Activated CD4-positive, alpha-beta memory T cell treated with anti-CD3 and anti-CD28 coated beads, Interleukin-2, amount 10 ng/mL, durations not matched to agents 7 days and 5 days (primary cell): Measurements from ENCODE around the gene MED12L. TPM values are rescaled to one million over a fixed set of nuclear protein-coding genes. Genes with fewer than 3 reads are reported as not detected.

ENCODE experiments used
- CTCF ChIA-PET: fragments of 350-600 bp; sonication (Branson Sonifier 250); formaldehyde crosslinking; loops from one replicate; lab custom pipeline; 2021; ENCODE audit warnings: antibody characterized with exemption, inconsistent platforms; lab: Charles Lee
- POLR2A ChIA-PET: fragments of 350-600 bp; sonication (Branson Sonifier 250); formaldehyde crosslinking; loops from one replicate; lab custom pipeline; 2021; ENCODE audit warnings: antibody characterized with exemption; lab: Charles Lee
- DNase-seq: peaks from one replicate; pipeline ENCODE4 v3.0.0-alpha.2; 2020
- H3K27ac Mint-ChIP-seq: one replicate; pipeline ENCODE4 v1.8.0; 2021; ENCODE audit warnings: mild to moderate bottlenecking, mixed read lengths
- H3K27me3 Mint-ChIP-seq: one replicate; pipeline ENCODE4 v1.8.0; 2021; ENCODE audit warnings: mixed read lengths
- H3K36me3 Mint-ChIP-seq: one replicate; pipeline ENCODE4 v1.8.0; 2021; ENCODE audit warnings: low read depth, mixed read lengths
- H3K4me1 Mint-ChIP-seq: one replicate; pipeline ENCODE4 v1.8.0; 2021; ENCODE audit warnings: mixed read lengths
- H3K4me3 Mint-ChIP-seq: one replicate; pipeline ENCODE4 v1.8.0; 2021; ENCODE audit warnings: mild to moderate bottlenecking, mixed read lengths
- H3K9me3 Mint-ChIP-seq: one replicate; pipeline ENCODE4 v1.8.0; 2021; ENCODE audit warnings: mixed read lengths
- total RNA-seq, 2 experiments: library from RNA; stranded (reverse); gene quantifications; one replicate each; pipeline ENCODE4 v1.2.3, GENCODE V29; 2021

The MED12L gene
- total RNA-seq, 2 experiments from 2014 or later = 1.6 TPM

GRCh38 chr3:151096716-151097115, 11.3 kb downstream of the MED12L start:
- no peak overlapping the region for H3K4me3 Mint-ChIP-seq
- no peak overlapping the region for H3K27ac Mint-ChIP-seq
- H3K9me3 Mint-ChIP-seq = peaks cover 4% of the 10 kb centered on the region
- ChIA-PET CTCF (interaction anchor here (1.6 kb wide), 1 partner anchor 11 kb away, joined by 4 read pairs; the partner anchor contains the start of gene MED12L), POLR2A (no interaction called here)
- peaks cover 39% of the 10 kb centered on the region for H3K27me3 Mint-ChIP-seq
- no peaks in the 10 kb centered on the region for H3K4me1 Mint-ChIP-seq
- no peak for DNase-seq
- no peaks in the 10 kb centered on the region for H3K36me3 Mint-ChIP-seq

- CTCF ChIA-PET = no interaction called here
- peaks cover 38% of the 10 kb centered on the region for H3K27me3 Mint-ChIP-seq
Measured at GRCh38 chr3:151100076-151100475, 14.6 kb downstream of the MED12L start.

GRCh38 chr3:151101270-151101969, 16.0 kb downstream of the MED12L start:
- POLR2A ChIA-PET = no interaction called here
- CTCF ChIA-PET = interaction anchor here (0.6 kb wide), 1 partner anchor 613 kb away, joined by 4 read pairs; no protein-coding TSS in a partner anchor
- no peak overlapping the region for H3K27ac Mint-ChIP-seq
- H3K36me3 Mint-ChIP-seq = no peaks in the 10 kb centered on the region
- H3K27me3 Mint-ChIP-seq = peaks cover 38% of the 10 kb centered on the region
- no peaks in the 10 kb centered on the region for H3K4me1 Mint-ChIP-seq
- no peak for DNase-seq
- H3K9me3 Mint-ChIP-seq = peaks cover 4% of the 10 kb centered on the region
- H3K4me3 Mint-ChIP-seq = no peak overlapping the region

More at GRCh38 chr3:151100076-151100475, 14.6 kb downstream of the MED12L start:
- H3K27ac Mint-ChIP-seq = no peak overlapping the region
- peaks cover 4% of the 10 kb centered on the region for H3K9me3 Mint-ChIP-seq
- no peak for DNase-seq
- POLR2A ChIA-PET = no interaction called here
- no peaks in the 10 kb centered on the region for H3K4me1 Mint-ChIP-seq
- no peaks in the 10 kb centered on the region for H3K36me3 Mint-ChIP-seq
- no peak overlapping the region for H3K4me3 Mint-ChIP-seq

- H3K27ac Mint-ChIP-seq = no peak overlapping the region
Measured at GRCh38 chr3:151106311-151106710, 20.8 kb downstream of the MED12L start.

GRCh38 chr3:151107177-151107576, 21.7 kb downstream of the MED12L start:
- Mint-ChIP-seq H3K4me1 (no peaks in the 10 kb centered on the region), H3K27ac (no peak overlapping the region), H3K4me3 (no peak overlapping the region), H3K36me3 (no peaks in the 10 kb centered on the region), H3K27me3 (peaks cover 17% of the 10 kb centered on the region), H3K9me3 (no peaks in the 10 kb centered on the region)
- POLR2A ChIA-PET = no interaction called here
- DNase-seq = no peak
- CTCF ChIA-PET = no interaction called here

More at GRCh38 chr3:151106311-151106710, 20.8 kb downstream of the MED12L start:
- no peaks in the 10 kb centered on the region for H3K4me1 Mint-ChIP-seq
- no peak for DNase-seq
- POLR2A ChIA-PET = no interaction called here
- CTCF ChIA-PET = no interaction called here
- H3K27me3 Mint-ChIP-seq = peaks cover 22% of the 10 kb centered on the region
- no peaks in the 10 kb centered on the region for H3K9me3 Mint-ChIP-seq
- H3K36me3 Mint-ChIP-seq = no peaks in the 10 kb centered on the region
- H3K4me3 Mint-ChIP-seq = no peak overlapping the region

- Mint-ChIP-seq H3K9me3 (no peaks in the 10 kb centered on the region), H3K27me3 (peaks cover 12% of the 10 kb centered on the region)
- CTCF ChIA-PET = no interaction called here
Measured at GRCh38 chr3:151107701-151108100, 22.2 kb downstream of the MED12L start.

GRCh38 chr3:151109286-151109800, 23.9 kb downstream of the MED12L start:
- ChIA-PET CTCF (interaction anchor here (1.0 kb wide), 1 partner anchor 22 kb away, joined by 3 read pairs; no protein-coding TSS in a partner anchor), POLR2A (no interaction called here)
- Mint-ChIP-seq H3K9me3 (no peaks in the 10 kb centered on the region), H3K27me3 (peaks cover 16% of the 10 kb centered on the region), H3K36me3 (no peaks in the 10 kb centered on the region), H3K27ac (no peak overlapping the region), H3K4me3 (no peak overlapping the region), H3K4me1 (no peaks in the 10 kb centered on the region)
- no peak for DNase-seq

More at GRCh38 chr3:151107701-151108100, 22.2 kb downstream of the MED12L start:
- POLR2A ChIA-PET = no interaction called here
- Mint-ChIP-seq H3K27ac (no peak overlapping the region), H3K4me1 (no peaks in the 10 kb centered on the region), H3K4me3 (no peak overlapping the region), H3K36me3 (no peaks in the 10 kb centered on the region)
- no peak for DNase-seq

GRCh38 chr3:151112731-151113130, 27.3 kb downstream of the MED12L start:
- no peak for DNase-seq
- H3K9me3 Mint-ChIP-seq = no peaks in the 10 kb centered on the region
- ChIA-PET POLR2A (no interaction called here), CTCF (no interaction called here)
- H3K27me3 Mint-ChIP-seq = peaks cover 27% of the 10 kb centered on the region
- H3K4me1 Mint-ChIP-seq = no peaks in the 10 kb centered on the region
- no peak overlapping the region for H3K4me3 Mint-ChIP-seq
- no peak overlapping the region for H3K27ac Mint-ChIP-seq
- H3K36me3 Mint-ChIP-seq = no peaks in the 10 kb centered on the region

- ChIA-PET POLR2A (no interaction called here), CTCF (interaction anchor here (0.6 kb wide), 1 partner anchor 838 kb away, joined by 3 read pairs; no protein-coding TSS in a partner anchor)
- Mint-ChIP-seq H3K4me1 (no peaks in the 10 kb centered on the region), H3K27ac (no peak overlapping the region), H3K27me3 (peaks cover 25% of the 10 kb centered on the region), H3K9me3 (no peaks in the 10 kb centered on the region), H3K36me3 (no peaks in the 10 kb centered on the region), H3K4me3 (no peak overlapping the region)
- DNase-seq = no peak
Measured at GRCh38 chr3:151113343-151113742, 27.9 kb downstream of the MED12L start.

- no peak overlapping the region for H3K4me3 Mint-ChIP-seq
- no peak overlapping the region for H3K27ac Mint-ChIP-seq
- no peaks in the 10 kb centered on the region for H3K36me3 Mint-ChIP-seq
- CTCF ChIA-PET = no interaction called here
- H3K4me1 Mint-ChIP-seq = no peaks in the 10 kb centered on the region
- H3K9me3 Mint-ChIP-seq = no peaks in the 10 kb centered on the region
- peaks cover 29% of the 10 kb centered on the region for H3K27me3 Mint-ChIP-seq
- POLR2A ChIA-PET = no interaction called here
- no peak for DNase-seq
Measured at GRCh38 chr3:151117047-151117446, 31.6 kb downstream of the MED12L start.

GRCh38 chr3:151119188-151119587, 33.7 kb downstream of the MED12L start:
- ChIA-PET CTCF (no interaction called here), POLR2A (no interaction called here)
- no peaks in the 10 kb centered on the region for H3K4me1 Mint-ChIP-seq
- peaks cover 25% of the 10 kb centered on the region for H3K27me3 Mint-ChIP-seq
- no peaks in the 10 kb centered on the region for H3K9me3 Mint-ChIP-seq
- no peak overlapping the region for H3K4me3 Mint-ChIP-seq
- no peaks in the 10 kb centered on the region for H3K36me3 Mint-ChIP-seq
- H3K27ac Mint-ChIP-seq = no peak overlapping the region
- DNase-seq = no peak

- DNase-seq = no peak
- no peak overlapping the region for H3K27ac Mint-ChIP-seq
- ChIA-PET POLR2A (no interaction called here), CTCF (no interaction called here)
- H3K4me1 Mint-ChIP-seq = no peaks in the 10 kb centered on the region
- H3K36me3 Mint-ChIP-seq = no peaks in the 10 kb centered on the region
- no peak overlapping the region for H3K4me3 Mint-ChIP-seq
- H3K9me3 Mint-ChIP-seq = no peaks in the 10 kb centered on the region
- H3K27me3 Mint-ChIP-seq = peaks cover 18% of the 10 kb centered on the region
Measured at GRCh38 chr3:151120409-151120808, 34.9 kb downstream of the MED12L start.

- H3K4me1 Mint-ChIP-seq = no peaks in the 10 kb centered on the region
- no peak overlapping the region for H3K27ac Mint-ChIP-seq
- no peaks in the 10 kb centered on the region for H3K9me3 Mint-ChIP-seq
- DNase-seq = no peak
- POLR2A ChIA-PET = no interaction called here
- CTCF ChIA-PET = no interaction called here
- no peaks in the 10 kb centered on the region for H3K36me3 Mint-ChIP-seq
- H3K4me3 Mint-ChIP-seq = no peak overlapping the region
- peaks cover 18% of the 10 kb centered on the region for H3K27me3 Mint-ChIP-seq
Measured at GRCh38 chr3:151121016-151121415, 35.6 kb downstream of the MED12L start.

- Mint-ChIP-seq H3K27ac (no peak overlapping the region), H3K27me3 (peaks cover 13% of the 10 kb centered on the region), H3K4me1 (no peaks in the 10 kb centered on the region), H3K4me3 (no peak overlapping the region), H3K9me3 (no peaks in the 10 kb centered on the region), H3K36me3 (no peaks in the 10 kb centered on the region)
- ChIA-PET POLR2A (no interaction called here), CTCF (no interaction called here)
- DNase-seq = no peak
Measured at GRCh38 chr3:151123827-151124226, 38.4 kb downstream of the MED12L start.
